Fibroblast of lung (primary cell): Measurements from ENCODE around the gene LDHB. TPM values are rescaled to one million over a fixed set of nuclear protein-coding genes. Genes with fewer than 3 reads are reported as not detected.

ENCODE experiments used
- DNase-seq, 2 donors: peaks; one replicate each; pipeline versions ENCODE4 v3.0.0 to v3.0.0-alpha.2; 2010; ENCODE audit warnings: low read depth in 2 of 2
- H2AFZ ChIP-seq: 2 replicates; pipeline ENCODE4 v1.5.1; 2012; ENCODE audit warnings: low read length, control low read depth, inconsistent platforms
- H3K27ac ChIP-seq: 2 replicates; pipeline ENCODE4 v1.5.1; 2011; ENCODE audit warnings: low read length, control low read depth; ENCODE audit not compliant: insufficient read depth
- H3K27me3 ChIP-seq: 2 replicates; pipeline ENCODE4 v1.5.1; 2011; ENCODE audit warnings: mild to moderate bottlenecking, low read length; ENCODE audit not compliant: control insufficient read depth, insufficient read depth
- H3K36me3 ChIP-seq: 2 replicates; pipeline ENCODE4 v1.5.1; 2011; ENCODE audit warnings: low read length; ENCODE audit not compliant: control insufficient read depth, insufficient read depth
- H3K4me1 ChIP-seq: 2 replicates; pipeline ENCODE4 v1.5.1; 2011; ENCODE audit warnings: low read length; ENCODE audit not compliant: control insufficient read depth, insufficient read depth; ENCODE audit errors: extremely low read depth
- H3K4me2 ChIP-seq: 2 replicates; pipeline ENCODE4 v1.5.1; 2011; ENCODE audit warnings: low read length, control low read depth; ENCODE audit not compliant: insufficient read depth; ENCODE audit errors: extremely low read depth
- H3K4me3 ChIP-seq, 4 experiments: fragments of 200-600 bp in 1 of 4; sonication (generic) in 1 of 4; replicated peaks in 1 of 4; 2 replicates each; pipeline ENCODE4 v1.5.1; 2011 to 2016; ENCODE audit warnings: low read length in 4 of 4, low read depth in 3 of 4, mild to moderate bottlenecking in 3 of 4, control low read depth in 2 of 4, inconsistent platforms in 1 of 4, mixed read lengths in 1 of 4; ENCODE audit not compliant: insufficient read depth in 1 of 4; ENCODE audit errors: control extremely low read depth in 1 of 4
- H3K79me2 ChIP-seq: 2 replicates; pipeline ENCODE4 v1.5.1; 2012; ENCODE audit warnings: mild to moderate bottlenecking, low read length, inconsistent platforms; ENCODE audit not compliant: control insufficient read depth, insufficient read depth
- H3K9ac ChIP-seq: 2 replicates; pipeline ENCODE4 v1.5.1; 2011; ENCODE audit warnings: mild to moderate bottlenecking, low read length, control low read depth; ENCODE audit not compliant: insufficient read depth
- H3K9me3 ChIP-seq: 2 replicates; pipeline ENCODE4 v1.5.1; 2012; ENCODE audit warnings: low read depth, low read length; ENCODE audit not compliant: control insufficient read depth, insufficient read depth
- H4K20me1 ChIP-seq: 2 replicates; pipeline ENCODE4 v1.5.1; 2011; ENCODE audit warnings: low read length; ENCODE audit not compliant: control insufficient read depth, insufficient read depth; ENCODE audit errors: extremely low read depth
- CTCF ChIP-seq, 2 donors: IDR thresholded peaks in 1 of 2; conservative IDR thresholded peaks in 1 of 2; 1 replicate in 1 of 2; 2 replicates in 1 of 2; pipeline ENCODE4 v1.5.1; 2011 to 2012; ENCODE audit warnings: low read length in 2 of 2, control low read depth in 1 of 2, inconsistent platforms in 1 of 2, low read depth in 1 of 2, mild to moderate bottlenecking in 1 of 2
- EZH2 ChIP-seq: IDR thresholded peaks from 2 replicates; pipeline ENCODE4 v1.5.1; 2012; ENCODE audit warnings: low read length, control low read depth, mild to moderate bottlenecking; ENCODE audit errors: missing control alignments
- polyA plus RNA-seq, 2 donors: library from polyadenylated mRNA; depleted of rRNA in 1 of 2; stranded (reverse) in 1 of 2; unstranded in 1 of 2; fragments of >200 nt; gene quantifications; 2 replicates each; pipeline ENCODE4 v1.2.1, GENCODE V29; 2011 to 2012; ENCODE audit warnings: missing spikeins in 1 of 2
- total RNA-seq: library from RNA; depleted of rRNA; stranded (reverse); fragments of >200 nt; gene quantifications from 2 replicates; pipeline ENCODE4 v1.2.1, GENCODE V29; 2014

Gene LDHB
- total and polyA plus RNA-seq, 2 donors (not counting 1 experiment from before 2014, with no cell fraction given): 628 to 905 TPM

- Histone ChIP-seq H3K36me3 (no peaks in the 10 kb centered on the region), H3K27ac (no peak overlapping the region), H2AFZ (no peak overlapping the region), H4K20me1 (no peaks in the 10 kb centered on the region), H3K9me3 (no peaks in the 10 kb centered on the region), H3K27me3 (peaks cover 9% of the 10 kb centered on the region), H3K4me3 (no peak overlapping the region), H3K4me2 (no peak overlapping the region), H3K4me1 (no peaks in the 10 kb centered on the region), H3K79me2 (no peaks in the 10 kb centered on the region), H3K9ac (no peak overlapping the region)
- no peak for DNase-seq
- TF ChIP-seq CTCF (conservative IDR thresholded peaks at IDR 0.05 in 1 of 2, IDR thresholded peaks at IDR 0.05 in 1 of 2; ENCODE audit: low read depth in 1 of 2, low read length in 2 of 2) (no peak), EZH2 (no peak)
These were observed 19.6 kb upstream of the LDHB start for GRCh38 chr12:21677204-21677603.

- Histone ChIP-seq H4K20me1 (no peaks in the 10 kb centered on the region), H3K4me1 (no peaks in the 10 kb centered on the region), H3K79me2 (no peaks in the 10 kb centered on the region), H3K4me2 (no peak overlapping the region), H2AFZ (no peak overlapping the region), H3K9ac (no peak overlapping the region), H3K9me3 (no peaks in the 10 kb centered on the region), H3K27me3 (peaks cover 9% of the 10 kb centered on the region), H3K27ac (no peak overlapping the region), H3K4me3 (no peak overlapping the region), H3K36me3 (no peaks in the 10 kb centered on the region)
- no peak for TF ChIP-seq EZH2
- TF ChIP-seq CTCF (conservative IDR thresholded peaks at IDR 0.05 in 1 of 2, IDR thresholded peaks at IDR 0.05 in 1 of 2; ENCODE audit: low read depth in 1 of 2, low read length in 2 of 2): no peak
- DNase-seq: no peak
These were observed 19.1 kb upstream of the LDHB start for GRCh38 chr12:21676776-21677175.

GRCh38 chr12:21675641-21676040 lies 18.0 kb upstream of the LDHB start:
- no peak for DNase-seq
- no peaks in the 10 kb centered on the region for H3K9me3 ChIP-seq
- no peaks in the 10 kb centered on the region for H3K36me3 ChIP-seq
- H2AFZ ChIP-seq: no peak overlapping the region
- TF ChIP-seq CTCF (conservative IDR thresholded peaks at IDR 0.05 in 1 of 2, IDR thresholded peaks at IDR 0.05 in 1 of 2; ENCODE audit: low read depth in 1 of 2, low read length in 2 of 2): no peak
- no peak overlapping the region for H3K27ac ChIP-seq
- no peak overlapping the region for H3K4me2 ChIP-seq
- H3K79me2 ChIP-seq: no peaks in the 10 kb centered on the region
- no peaks in the 10 kb centered on the region for H3K4me1 ChIP-seq
- H3K27me3 ChIP-seq: peaks cover 9% of the 10 kb centered on the region
- no peak overlapping the region for H3K4me3 ChIP-seq
- no peak overlapping the region for H3K9ac ChIP-seq
- no peaks in the 10 kb centered on the region for H4K20me1 ChIP-seq
